ENCODE results near the gene GPBP1.

The GPBP1 gene

GRCh38 chr5:57207007-57207653 lies 33.3 kb downstream of the GPBP1 start:
- in situ Hi-C loops (cut with MboI; ENCODE audit: low sequenced_read_pairs) = no loop called here

- in situ Hi-C loops (cut with MboI; ENCODE audit: low sequenced_read_pairs) = no loop called here
Observed at GRCh38 chr5:57207681-57208080, 33.8 kb downstream of the GPBP1 start.

- in situ Hi-C loops (cut with MboI; ENCODE audit: low sequenced_read_pairs) = no loop called here
Observed at GRCh38 chr5:57209316-57210040, 35.6 kb downstream of the GPBP1 start.

GRCh38 chr5:57210633-57211032 lies 36.8 kb downstream of the GPBP1 start:
- in situ Hi-C loops (cut with MboI; ENCODE audit: low sequenced_read_pairs) = no loop called here

GRCh38 chr5:57211039-57211438 lies 37.2 kb downstream of the GPBP1 start:
- in situ Hi-C loops (cut with MboI; ENCODE audit: low sequenced_read_pairs) = no loop called here

- in situ Hi-C loops (cut with MboI; ENCODE audit: low sequenced_read_pairs) = no loop called here
Observed at GRCh38 chr5:57215629-57216195, 41.9 kb downstream of the GPBP1 start.

- in situ Hi-C loops (cut with MboI; ENCODE audit: low sequenced_read_pairs) = no loop called here
Observed at GRCh38 chr5:57216714-57217113, 42.9 kb downstream of the GPBP1 start.

GRCh38 chr5:57219386-57219785 lies 45.5 kb downstream of the GPBP1 start:
- in situ Hi-C loops (cut with MboI; ENCODE audit: low sequenced_read_pairs) = no loop called here

- in situ Hi-C loops (cut with MboI; ENCODE audit: low sequenced_read_pairs) = no loop called here
Observed at GRCh38 chr5:57221049-57221568, 47.2 kb downstream of the GPBP1 start.

- in situ Hi-C loops (cut with MboI; ENCODE audit: low sequenced_read_pairs) = no loop called here
Observed at GRCh38 chr5:57225553-57225952, 51.7 kb downstream of the GPBP1 start.

- in situ Hi-C loops (cut with MboI; ENCODE audit: low sequenced_read_pairs) = no loop called here
Observed at GRCh38 chr5:57229313-57229712, 55.5 kb downstream of the GPBP1 start.

GRCh38 chr5:57231607-57232006 lies 57.7 kb downstream of the GPBP1 start:
- in situ Hi-C loops (cut with MboI; ENCODE audit: low sequenced_read_pairs) = no loop called here

- in situ Hi-C loops (cut with MboI; ENCODE audit: low sequenced_read_pairs) = no loop called here
Observed at GRCh38 chr5:57232293-57233033, 58.6 kb downstream of the GPBP1 start.

GRCh38 chr5:57243286-57244137 lies 69.7 kb downstream of the GPBP1 start:
- in situ Hi-C loops (cut with MboI; ENCODE audit: low sequenced_read_pairs) = no loop called here

- in situ Hi-C loops (cut with MboI; ENCODE audit: low sequenced_read_pairs) = no loop called here
Observed at GRCh38 chr5:57244331-57244730, 70.5 kb downstream of the GPBP1 start.

- in situ Hi-C loops (cut with MboI; ENCODE audit: low sequenced_read_pairs) = no loop called here
Observed at GRCh38 chr5:57246426-57246825, 72.6 kb downstream of the GPBP1 start.

- in situ Hi-C loops (cut with MboI; ENCODE audit: low sequenced_read_pairs) = no loop called here
Observed at GRCh38 chr5:57247765-57248164, 73.9 kb downstream of the GPBP1 start.

GRCh38 chr5:57249265-57249874 lies 75.5 kb downstream of the GPBP1 start:
- in situ Hi-C loops (cut with MboI; ENCODE audit: low sequenced_read_pairs) = no loop called here

GRCh38 chr5:57258052-57258451 lies 84.2 kb downstream of the GPBP1 start:
- in situ Hi-C loops (cut with MboI; ENCODE audit: low sequenced_read_pairs) = loop anchor here (25.0 kb wide), 1 partner anchor 996 kb away; no protein-coding TSS in a partner anchor

GRCh38 chr5:57258943-57259342 lies 85.1 kb downstream of the GPBP1 start:
- in situ Hi-C loops (cut with MboI; ENCODE audit: low sequenced_read_pairs) = loop anchor here (25.0 kb wide), 1 partner anchor 997 kb away; no protein-coding TSS in a partner anchor
